Activated CD4-positive, alpha-beta T cell treated with anti-CD3 and anti-CD28 coated beads, Interleukin-10, Interleukin-2, amounts not matched to agents 100 ng/mL and 50 ng/mL, durations not matched to agents 16 hours and 8 hours (primary cell): ENCODE data around the gene INSR.

Source experiments
- DNase-seq: peaks from one replicate; pipeline ENCODE4 v3.0.0-alpha.2; 2020

The INSR gene

GRCh38 chr19:7294558-7295212 lies 471 bp upstream of the INSR start:
- peak; percentile 11 for DNase-seq

GRCh38 chr19:7292950-7293761 lies 1.1 kb downstream of the INSR start:
- DNase-seq = no peak

GRCh38 chr19:7292352-7292949 lies 1.8 kb downstream of the INSR start:
- DNase-seq = no peak

- DNase-seq = no peak
These were observed 5.2 kb downstream of the INSR start for GRCh38 chr19:7288977-7289376.

- DNase-seq = no peak
These were observed 6.1 kb downstream of the INSR start for GRCh38 chr19:7288131-7288530.

GRCh38 chr19:7287722-7288121 lies 6.5 kb downstream of the INSR start:
- no peak for DNase-seq

- no peak for DNase-seq
These were observed 13.1 kb downstream of the INSR start for GRCh38 chr19:7280940-7281666.

- DNase-seq = no peak
These were observed 21.2 kb downstream of the INSR start for GRCh38 chr19:7272856-7273578.

- DNase-seq = no peak
These were observed 25.5 kb downstream of the INSR start for GRCh38 chr19:7268705-7269098.

GRCh38 chr19:7267792-7268704 lies 26.2 kb downstream of the INSR start:
- no peak for DNase-seq

- no peak for DNase-seq
These were observed 27.4 kb downstream of the INSR start for GRCh38 chr19:7266832-7267231.

- DNase-seq = no peak
These were observed 28.3 kb downstream of the INSR start for GRCh38 chr19:7265963-7266362.

- no peak for DNase-seq
These were observed 29.4 kb downstream of the INSR start for GRCh38 chr19:7264858-7265257.

GRCh38 chr19:7263521-7263920 lies 30.7 kb downstream of the INSR start:
- no peak for DNase-seq

GRCh38 chr19:7263066-7263465 lies 31.1 kb downstream of the INSR start:
- DNase-seq = no peak

GRCh38 chr19:7262470-7262869 lies 31.7 kb downstream of the INSR start:
- DNase-seq = no peak

GRCh38 chr19:7260161-7260560 lies 34.1 kb downstream of the INSR start:
- DNase-seq = no peak

GRCh38 chr19:7258840-7259395 lies 35.3 kb downstream of the INSR start:
- no peak for DNase-seq

GRCh38 chr19:7258041-7258839 lies 36.0 kb downstream of the INSR start:
- no peak for DNase-seq
